GM08714 (cell line): Measurements from ENCODE around the gene FCRL5.

Experiments used
- H3K4me3 ChIP-seq: fragments of 200-500 bp; sonication (Bioruptor generic); 2 replicates; pipeline ENCODE4 v1.5.1; 2014; ENCODE audit warnings: mild to moderate bottlenecking, low read length, inconsistent platforms
- ZNF274 ChIP-seq: IDR thresholded peaks from 2 replicates; pipeline ENCODE4 v1.6.1; 2012; ENCODE audit warnings: mild to moderate bottlenecking, low read depth, low read length

FCRL5 gene

GRCh38 chr1:157551694-157552693, at the start of gene FCRL5:
Gene FCRL5, minus strand, starts transcription at chr1:157552515. Its CDS starts 153 bp downstream, at chr1:157552362.
- H3K4me3 ChIP-seq: peak within 1 kb of the TSS; percentile 88; the same call in 1 of the 2 replicates
- TF ChIP-seq ZNF274: no peak

DNA sequence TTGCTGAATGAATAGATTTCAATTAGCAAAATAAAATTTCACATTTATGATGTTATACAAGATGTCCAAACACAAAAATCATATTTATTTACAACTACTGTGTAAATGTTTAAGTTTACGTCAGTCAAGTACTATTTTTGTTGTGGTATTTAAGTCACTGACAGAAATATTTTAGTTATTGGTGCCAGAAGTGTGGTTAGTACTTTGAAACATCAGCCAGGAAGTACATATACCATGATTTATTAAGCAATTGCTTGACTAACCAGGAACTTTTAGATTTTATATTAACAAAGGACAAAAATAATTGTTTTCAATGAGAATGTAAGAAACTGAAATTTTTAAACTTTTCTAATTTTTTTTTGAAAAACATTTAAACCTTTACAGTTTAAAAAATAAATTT, 47.9 kb upstream of the FCRL5 start:
- TF ChIP-seq ZNF274: no peak
- H3K4me3 ChIP-seq: no peak overlapping the region

DNA sequence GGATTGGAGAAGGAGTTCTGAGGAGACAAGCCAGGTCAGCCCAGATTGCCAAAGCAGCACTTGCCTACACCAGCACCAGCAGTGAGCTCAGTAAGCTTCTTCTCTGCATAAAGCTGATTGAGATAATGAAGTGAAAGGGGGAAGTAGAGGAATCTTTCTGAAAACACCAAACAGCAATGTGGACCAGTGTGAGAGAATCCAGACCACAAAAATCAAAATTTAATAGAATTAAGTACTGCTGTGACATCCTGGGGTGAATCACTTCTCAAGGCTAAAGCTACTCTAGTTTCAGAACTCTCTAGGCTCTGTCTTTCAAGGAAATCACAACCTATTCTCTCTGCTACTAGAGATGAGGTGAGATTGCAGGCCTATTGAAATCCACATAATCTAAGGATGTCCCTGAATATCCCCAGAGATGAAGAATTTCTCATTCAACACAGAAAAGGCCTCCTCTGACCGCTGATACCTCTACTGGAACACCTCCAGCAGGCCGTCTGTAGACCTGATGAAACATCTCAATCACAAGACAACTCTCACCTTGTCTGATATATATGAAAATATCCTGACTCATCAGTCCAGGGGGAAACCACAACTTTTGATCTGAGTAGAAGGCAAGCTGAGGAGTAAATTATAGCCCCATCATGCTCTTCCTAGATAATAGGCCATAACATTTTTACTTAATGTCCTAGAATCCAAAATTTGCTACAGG, 45.8 kb upstream of the FCRL5 start, which contains the start of gene FCRL4:
TSS of gene FCRL4 (minus strand) at position 127 of the 709 bp plus-strand sequence. CDS start 141 bp downstream, outside the sequence.
- no peak for TF ChIP-seq ZNF274
- peak within 1 kb of the TSS; percentile 55 for H3K4me3 ChIP-seq

DNA sequence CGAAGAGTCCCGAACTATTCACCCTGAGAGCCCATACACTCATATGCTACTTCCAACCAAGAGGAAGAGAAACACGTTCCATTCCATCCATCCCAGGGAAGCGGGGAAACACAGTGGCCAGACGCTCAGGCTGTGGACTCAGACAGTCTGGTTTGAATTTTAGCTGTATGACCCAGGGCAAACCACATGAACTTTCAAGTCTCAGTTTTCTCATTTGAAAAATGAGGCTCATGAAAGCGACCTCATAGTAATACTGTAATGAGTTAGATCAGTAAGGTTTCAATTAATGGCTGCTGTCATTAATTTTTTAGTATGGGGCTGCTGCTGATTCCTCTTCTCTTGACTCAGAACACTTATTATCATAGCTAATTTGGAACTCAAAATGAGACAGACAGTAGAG, 44.1 kb upstream of the FCRL5 start:
- TF ChIP-seq ZNF274: no peak
- H3K4me3 ChIP-seq: peak overlapping the region; percentile 66; the same call in 1 of the 2 replicates

GRCh38 chr1:157595356-157595755, 43.0 kb upstream of the FCRL5 start:
- H3K4me3 ChIP-seq: peak overlapping the region; percentile 66; the same call in 1 of the 2 replicates
- TF ChIP-seq ZNF274: no peak

DNA sequence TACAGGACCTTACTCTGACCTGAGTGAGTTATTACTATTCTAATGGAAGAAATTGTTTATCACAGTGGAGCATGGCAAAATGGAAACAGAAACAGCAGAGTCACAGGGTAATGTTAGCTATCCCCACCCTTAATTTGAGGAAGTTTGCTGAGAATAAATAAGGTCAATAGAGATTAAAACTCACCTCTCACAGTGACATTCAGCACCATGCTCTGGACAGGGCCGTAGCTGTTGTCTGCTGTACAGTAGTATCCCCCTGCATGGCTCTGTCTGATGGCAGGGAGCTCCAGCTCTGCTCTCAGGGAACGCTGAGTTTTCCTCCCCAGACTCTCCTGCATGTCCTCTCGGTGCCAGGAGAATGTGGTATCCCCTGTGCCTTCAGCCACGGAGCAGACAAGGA, 33.7 kb upstream of the FCRL5 start:
- no peak for TF ChIP-seq ZNF274
- no peak overlapping the region for H3K4me3 ChIP-seq

DNA sequence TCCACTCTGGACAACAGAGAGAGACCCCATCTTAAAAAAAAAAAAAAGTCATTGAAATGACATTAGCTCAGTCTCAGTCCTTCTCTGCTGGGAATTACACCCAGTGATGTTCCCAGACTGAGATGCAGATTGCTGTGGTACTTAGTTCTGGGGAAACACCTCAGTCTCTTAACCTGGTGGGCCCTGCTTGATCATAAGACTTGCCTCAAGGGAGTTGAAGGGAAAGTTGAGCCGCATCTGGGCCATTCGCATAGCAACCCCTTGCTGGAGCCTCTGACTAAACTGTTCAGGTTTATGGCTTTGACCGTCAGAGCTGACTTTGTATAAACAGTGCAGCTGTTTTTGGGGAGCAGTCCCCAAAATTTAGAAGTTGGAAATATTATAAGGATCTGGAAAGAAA, 32.2 kb upstream of the FCRL5 start:
- no peak for TF ChIP-seq ZNF274
- no peak overlapping the region for H3K4me3 ChIP-seq

DNA sequence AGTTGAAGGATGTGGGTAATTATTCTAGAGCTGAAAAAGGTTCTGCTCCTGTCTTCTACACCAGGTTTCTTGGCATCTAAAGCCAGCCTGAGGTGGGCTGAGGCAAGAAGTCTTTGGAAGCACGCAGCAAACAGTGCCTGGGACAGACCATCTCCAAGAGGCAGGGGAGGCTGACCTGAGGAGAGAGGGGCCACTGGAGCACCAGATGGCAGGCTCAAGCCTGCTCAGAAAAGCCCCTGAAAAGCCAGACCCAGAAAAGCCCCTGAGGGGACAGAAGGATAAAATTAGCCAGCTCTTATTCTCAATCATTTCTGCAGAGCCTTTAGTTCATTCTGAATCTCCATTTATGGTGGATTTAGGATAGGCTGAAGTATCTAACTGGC, 28.5 kb upstream of the FCRL5 start:
- no peak for TF ChIP-seq ZNF274
- H3K4me3 ChIP-seq: no peak overlapping the region

- TF ChIP-seq ZNF274: no peak
- no peak overlapping the region for H3K4me3 ChIP-seq
Observed at GRCh38 chr1:157580179-157580827, 28.0 kb upstream of the FCRL5 start.

- H3K4me3 ChIP-seq: no peak overlapping the region
- TF ChIP-seq ZNF274: no peak
Observed at GRCh38 chr1:157577420-157577819, 25.1 kb upstream of the FCRL5 start.

GRCh38 chr1:157575744-157576143, 23.4 kb upstream of the FCRL5 start:
- H3K4me3 ChIP-seq: no peak overlapping the region; the same call in 1 of the 2 replicates
- TF ChIP-seq ZNF274: no peak

- TF ChIP-seq ZNF274: no peak
- peak overlapping the region; percentile 30; the same call in 1 of the 2 replicates for H3K4me3 ChIP-seq
Observed at GRCh38 chr1:157574836-157575235, 22.5 kb upstream of the FCRL5 start.

DNA sequence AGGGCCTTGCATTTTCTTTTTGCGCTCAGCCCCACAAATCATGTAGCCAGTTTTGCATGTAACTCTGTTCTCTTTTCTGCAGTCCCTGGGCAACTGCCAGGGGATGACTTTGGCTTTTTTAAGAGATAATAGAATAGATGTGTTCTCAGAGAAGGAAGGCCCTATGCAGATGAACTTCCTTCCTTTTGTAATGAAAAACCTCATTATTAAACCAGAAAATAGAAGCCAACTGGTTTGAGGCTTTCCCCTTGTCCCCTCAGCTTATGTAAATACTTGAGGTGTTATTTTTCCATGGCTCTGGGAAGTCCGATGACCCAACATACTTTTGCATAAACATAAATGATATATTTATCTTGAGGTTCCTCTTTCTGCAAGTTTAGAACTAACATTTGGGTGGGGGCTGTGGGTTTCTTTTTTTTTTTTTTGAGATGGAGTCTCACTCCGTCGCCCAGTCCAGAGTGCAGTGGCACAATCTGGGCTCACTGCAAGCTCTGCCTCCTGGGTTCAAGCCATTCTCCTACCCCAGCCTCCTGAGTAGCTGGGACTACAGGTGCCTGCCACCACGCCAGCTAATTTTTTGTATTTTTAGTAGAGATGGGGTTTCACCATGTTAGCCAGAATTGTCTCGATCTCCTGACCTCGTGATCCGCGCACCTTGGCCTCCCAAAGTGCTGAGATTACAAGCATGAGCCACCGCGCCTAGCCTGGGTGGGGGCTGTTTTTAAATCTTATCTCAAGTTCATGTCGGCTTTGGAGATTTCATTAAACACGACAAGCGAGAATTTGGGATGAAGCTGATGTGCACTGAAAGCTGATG, 14.4 kb upstream of the FCRL5 start:
- TF ChIP-seq ZNF274: no peak
- H3K4me3 ChIP-seq: no peak overlapping the region
